H1 (cell line): ENCODE data around the gene IL36RN.

Experiments used
- EZH2 ChIP-seq: fragments of 200-600 bp; sonication (generic); IDR thresholded peaks from 2 replicates; pipeline ENCODE4 v1.7.1; 2012; ENCODE audit warnings: low read depth, mild to moderate bottlenecking, moderate library complexity, low read length, inconsistent platforms; ENCODE audit not compliant: severe bottlenecking
- FOSL1 ChIP-seq: IDR thresholded peaks from 2 replicates; pipeline ENCODE4 v1.6.1; 2011; ENCODE audit warnings: mild to moderate bottlenecking, low read depth, low read length, moderate library complexity; ENCODE audit not compliant: insufficient read depth
- JUND ChIP-seq: IDR thresholded peaks from 2 replicates; pipeline ENCODE4 v1.6.1; 2011; ENCODE audit warnings: mild to moderate bottlenecking, improper control_type of control experiment, low read length
- KDM1A ChIP-seq: fragments of 200-600, 300-600 bp; sonication (generic); IDR thresholded peaks from 2 replicates; pipeline ENCODE4 v1.7.1; 2016; ENCODE audit warnings: mild to moderate bottlenecking, low read length, borderline replicate concordance
- PHF8 ChIP-seq: fragments of 200-600 bp; sonication (generic); conservative IDR thresholded peaks from 2 replicates; pipeline ENCODE4 v1.7.1; 2012; ENCODE audit warnings: low read depth, mild to moderate bottlenecking, inconsistent platforms, low read length, moderate library complexity
- SUZ12 ChIP-seq: fragments of 200-600 bp; sonication (generic); IDR thresholded peaks from 2 replicates; pipeline ENCODE4 v1.6.1; 2012; ENCODE audit warnings: mild to moderate bottlenecking, inconsistent platforms, low read length, moderate library complexity, mixed read lengths
- TAF1 ChIP-seq: IDR thresholded peaks from 2 replicates; pipeline ENCODE4 v1.6.1; 2011; ENCODE audit warnings: mild to moderate bottlenecking, low read depth, low read length
- TF ChIP-seq, protein P1 (sequence below): IDR thresholded peaks from 2 replicates; pipeline ENCODE4 v1.6.1; 2012; ENCODE audit warnings: low read length, inconsistent platforms

DNA sequence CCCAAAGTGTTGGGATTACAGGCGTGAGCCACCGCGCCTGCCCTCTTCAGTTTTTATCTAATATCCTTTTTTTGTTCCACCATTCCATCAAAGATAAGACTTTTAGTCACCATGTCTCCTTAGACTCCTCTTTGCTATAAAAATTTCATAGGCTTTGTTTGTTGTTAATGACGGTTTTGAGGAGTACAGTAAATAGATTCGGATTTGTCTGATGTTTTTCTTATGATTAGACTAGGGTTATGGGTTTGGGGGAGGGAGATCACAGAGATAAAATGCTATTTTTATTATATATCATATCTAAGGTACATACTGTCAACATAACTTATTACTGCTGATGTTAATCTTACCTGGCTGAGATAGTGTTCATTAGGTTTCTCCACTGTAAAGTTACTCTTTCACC lies 12.5 kb upstream of the IL36RN start:
- TF ChIP-seq JUND (no peak), FOSL1 (no peak), TAF1 (no peak), EZH2 (no peak), SUZ12 (no peak), PHF8 (no peak), KDM1A (no peak)
- TF ChIP-seq, protein P1, sequence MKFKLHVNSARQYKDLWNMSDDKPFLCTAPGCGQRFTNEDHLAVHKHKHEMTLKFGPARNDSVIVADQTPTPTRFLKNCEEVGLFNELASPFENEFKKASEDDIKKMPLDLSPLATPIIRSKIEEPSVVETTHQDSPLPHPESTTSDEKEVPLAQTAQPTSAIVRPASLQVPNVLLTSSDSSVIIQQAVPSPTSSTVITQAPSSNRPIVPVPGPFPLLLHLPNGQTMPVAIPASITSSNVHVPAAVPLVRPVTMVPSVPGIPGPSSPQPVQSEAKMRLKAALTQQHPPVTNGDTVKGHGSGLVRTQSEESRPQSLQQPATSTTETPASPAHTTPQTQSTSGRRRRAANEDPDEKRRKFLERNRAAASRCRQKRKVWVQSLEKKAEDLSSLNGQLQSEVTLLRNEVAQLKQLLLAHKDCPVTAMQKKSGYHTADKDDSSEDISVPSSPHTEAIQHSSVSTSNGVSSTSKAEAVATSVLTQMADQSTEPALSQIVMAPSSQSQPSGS, result no peak
